NCI-H748 treated with DMSO at 0.1 percent for 48 hours (cell line): Measurements from ENCODE around the gene ALG1L2.
"Not testable (repeated sequence)": the region's sequence is repeated elsewhere in the genome, so short reads cannot be mapped to it uniquely, and the experiment has no call there.

Source experiments
- DNase-seq: peaks from one replicate; lab custom pipeline; 2025; lab: John Stamatoyannopoulos, UW

The ALG1L2 gene

GRCh38 chr3:130081351-130081881 lies at the start of gene ALG1L2:
Gene ALG1L2, plus strand, starts transcription at chr3:130081831. Its CDS starts 186 bp downstream, at chr3:130082017.
- DNase-seq = no peak

- not testable (repeated sequence) for DNase-seq
Observed at GRCh38 chr3:130037126-130037815, 44.4 kb upstream of the ALG1L2 start.

GRCh38 chr3:130042736-130043135 lies 38.9 kb upstream of the ALG1L2 start:
- not testable (repeated sequence) for DNase-seq

GRCh38 chr3:130043658-130044057 lies 38.0 kb upstream of the ALG1L2 start:
- not testable (repeated sequence) for DNase-seq

- DNase-seq = no peak
Observed at GRCh38 chr3:130044370-130044769, 37.3 kb upstream of the ALG1L2 start.

GRCh38 chr3:130048726-130049125 lies 32.9 kb upstream of the ALG1L2 start:
- no peak for DNase-seq

- DNase-seq = not testable (repeated sequence)
Observed at GRCh38 chr3:130052366-130052765, 29.3 kb upstream of the ALG1L2 start.

- DNase-seq = not testable (repeated sequence)
Observed at GRCh38 chr3:130052965-130053364, 28.7 kb upstream of the ALG1L2 start.

GRCh38 chr3:130057536-130058266 lies 23.9 kb upstream of the ALG1L2 start:
- DNase-seq = not testable (repeated sequence)

GRCh38 chr3:130058267-130058657 lies 23.4 kb upstream of the ALG1L2 start:
- not testable (repeated sequence) for DNase-seq

GRCh38 chr3:130058716-130059115 lies 22.9 kb upstream of the ALG1L2 start:
- not testable (repeated sequence) for DNase-seq

- not testable (repeated sequence) for DNase-seq
Observed at GRCh38 chr3:130059162-130059561, 22.5 kb upstream of the ALG1L2 start.

- DNase-seq = no peak
Observed at GRCh38 chr3:130073582-130073981, 8.0 kb upstream of the ALG1L2 start.

- DNase-seq = no peak
Observed at GRCh38 chr3:130077636-130078035, 4.0 kb upstream of the ALG1L2 start.

GRCh38 chr3:130083363-130084090 lies 1.9 kb downstream of the ALG1L2 start:
- not testable (repeated sequence) for DNase-seq

- no peak for DNase-seq
Observed at GRCh38 chr3:130084436-130084980, 2.9 kb downstream of the ALG1L2 start.

GRCh38 chr3:130085881-130086280 lies 4.2 kb downstream of the ALG1L2 start:
- DNase-seq = no peak

GRCh38 chr3:130086628-130087027 lies 5.0 kb downstream of the ALG1L2 start:
- DNase-seq = not testable (repeated sequence)

- DNase-seq = no peak
Observed at GRCh38 chr3:130088061-130088460, 6.4 kb downstream of the ALG1L2 start.

GRCh38 chr3:130090681-130091080 lies 9.1 kb downstream of the ALG1L2 start:
- not testable (repeated sequence) for DNase-seq

GRCh38 chr3:130091958-130092357 lies 10.3 kb downstream of the ALG1L2 start:
- no peak for DNase-seq
